Endothelial cell of umbilical vein (primary cell): ENCODE measurements around the gene KCNMA1. TPM values are rescaled to one million over a fixed set of nuclear protein-coding genes. Genes with fewer than 3 reads are reported as not detected.

ENCODE experiments used
- BruUV-seq: library from RNA; stranded (reverse); fragments of 400-500 nt; replicated peaks from 2 replicates; lab custom pipeline; 2021; lab: Mats Ljungman, UMichigan
- CTCF ChIA-PET: fragments of 300-600, 350-600 bp; sonication (Branson Sonifier 250); formaldehyde crosslinking; loops from one replicate; lab custom pipeline; 2021; ENCODE audit warnings: antibody characterized with exemption, inconsistent platforms; lab: Charles Lee
- POLR2A ChIA-PET: fragments of 300-600, 350-600 bp; sonication (Branson Sonifier 250); formaldehyde crosslinking; loops from one replicate; lab custom pipeline; 2021; ENCODE audit warnings: antibody characterized with exemption, inconsistent platforms; lab: Charles Lee
- DNase-seq: peaks from one replicate; pipeline ENCODE4 v3.0.0-alpha.2; 2011; ENCODE audit warnings: low read depth, low spot score
- FAIRE-seq: peaks from 2 replicates; lab custom pipeline; 2011; peaks lifted over from hg19 to GRCh38; lab: Jason Lieb, UNC
- H2AFZ ChIP-seq: 2 replicates; pipeline ENCODE4 v1.6.0; 2012; ENCODE audit warnings: low read depth, low read length, control low read depth, inconsistent platforms
- H3K27ac ChIP-seq: 2 replicates; pipeline ENCODE4 v1.5.1; 2011; ENCODE audit warnings: low read depth, mild to moderate bottlenecking, control low read depth, low read length, moderate library complexity; ENCODE audit not compliant: insufficient read depth
- H3K27me3 ChIP-seq, 2 experiments: 2 replicates each; pipeline versions ENCODE4 v1.6.0 to v1.6.1; 2011; ENCODE audit warnings: low read length in 2 of 2, mixed read lengths in 1 of 2; ENCODE audit not compliant: control insufficient read depth in 2 of 2, insufficient read depth in 2 of 2
- H3K36me3 ChIP-seq, 2 experiments: 2 replicates in 1 of 2; 3 replicates in 1 of 2; pipeline ENCODE4 v1.5.1; 2011; ENCODE audit warnings: low read length in 2 of 2, mild to moderate bottlenecking in 1 of 2, moderate library complexity in 1 of 2; ENCODE audit not compliant: control insufficient read depth in 2 of 2, insufficient read depth in 2 of 2; ENCODE audit errors: extremely low read depth in 1 of 2
- H3K4me1 ChIP-seq: 3 replicates; pipeline ENCODE4 v1.5.1; 2011; ENCODE audit warnings: mild to moderate bottlenecking, low read length; ENCODE audit not compliant: control insufficient read depth, insufficient read depth; ENCODE audit errors: extremely low read depth
- H3K4me2 ChIP-seq: 2 replicates; pipeline ENCODE4 v1.6.1; 2011; ENCODE audit warnings: low read length, control low read depth, mixed read lengths; ENCODE audit not compliant: insufficient read depth
- H3K4me3 ChIP-seq, 3 experiments: fragments of 200-600 bp in 1 of 3; sonication (generic), shearing (Covaris generic) in 1 of 3; replicated peaks in 1 of 3; 2 replicates each; pipeline ENCODE4 v1.5.1; 2011 to 2016; ENCODE audit warnings: control low read depth in 3 of 3, low read length in 3 of 3, mild to moderate bottlenecking in 2 of 3, inconsistent platforms in 1 of 3, low read depth in 1 of 3, moderate library complexity in 1 of 3; ENCODE audit not compliant: insufficient read depth in 1 of 3
- H3K79me2 ChIP-seq: 2 replicates; pipeline ENCODE4 v1.6.0; 2012; ENCODE audit warnings: low read length, inconsistent platforms; ENCODE audit not compliant: control insufficient read depth, insufficient read depth
- H3K9ac ChIP-seq: replicated peaks from 2 replicates; pipeline ENCODE3; 2011; ENCODE audit warnings: low read length, control low read depth; ENCODE audit not compliant: insufficient read depth; ENCODE audit errors: extremely low read depth
- H3K9me1 ChIP-seq: replicated peaks from 3 replicates; pipeline ENCODE4 v1.6.0; 2011; ENCODE audit warnings: mild to moderate bottlenecking, low read length; ENCODE audit not compliant: control insufficient read depth, insufficient read depth; ENCODE audit errors: extremely low read depth
- H3K9me3 ChIP-seq: replicated peaks from 2 replicates; pipeline ENCODE4 v1.5.1; 2012; ENCODE audit warnings: low read length, inconsistent platforms; ENCODE audit not compliant: control insufficient read depth, insufficient read depth
- H4K20me1 ChIP-seq: replicated peaks from 2 replicates; pipeline ENCODE3; 2011; ENCODE audit warnings: mild to moderate bottlenecking, low read length; ENCODE audit not compliant: control insufficient read depth, insufficient read depth; ENCODE audit errors: extremely low read depth
- CTCF ChIP-seq, 2 donors: IDR thresholded peaks; 1 replicate in 1 of 2; 2 replicates in 1 of 2; pipeline ENCODE4 v1.5.1; 2011; ENCODE audit warnings: low read length in 2 of 2, mild to moderate bottlenecking in 2 of 2, moderate library complexity in 2 of 2, control low read depth in 1 of 2, inconsistent platforms in 1 of 2, low read depth in 1 of 2; ENCODE audit not compliant: insufficient read depth in 1 of 2; ENCODE audit errors: extremely low read depth in 1 of 2
- EZH2 ChIP-seq: IDR thresholded peaks from 2 replicates; pipeline ENCODE4 v1.6.1; 2012; ENCODE audit warnings: borderline replicate concordance, low read depth, mild to moderate bottlenecking, moderate library complexity, low read length, inconsistent platforms; ENCODE audit not compliant: severe bottlenecking
- FOS ChIP-seq: IDR thresholded peaks from 2 replicates; pipeline ENCODE4 v1.6.1; 2011; ENCODE audit warnings: mild to moderate bottlenecking, low read length, moderate library complexity, borderline replicate concordance; ENCODE audit not compliant: insufficient read depth
- GATA2 ChIP-seq: IDR thresholded peaks from 2 replicates; pipeline ENCODE4 v1.7.0; 2011; ENCODE audit warnings: low read depth, mild to moderate bottlenecking, moderate library complexity, mixed read lengths, low read length; ENCODE audit not compliant: insufficient read length, insufficient read depth
- JUN ChIP-seq: IDR thresholded peaks from 2 replicates; pipeline ENCODE4 v1.6.1; 2011; ENCODE audit warnings: borderline replicate concordance, low read depth; ENCODE audit not compliant: insufficient read length, insufficient read depth
- MAX ChIP-seq: IDR thresholded peaks from 2 replicates; pipeline ENCODE4 v1.6.1; 2011; ENCODE audit not compliant: insufficient read depth, insufficient read length
- MYC ChIP-seq: IDR thresholded peaks from one replicate; pipeline ENCODE4 v1.6.1; 2011; ENCODE audit warnings: mild to moderate bottlenecking, low read depth, low read length
- POLR2A ChIP-seq: IDR thresholded peaks from 2 replicates; pipeline ENCODE4 v1.6.1; 2012; ENCODE audit warnings: low read depth, mild to moderate bottlenecking, control low read depth, low read length
- POLR2AphosphoS5 ChIP-seq: IDR thresholded peaks from 2 replicates; pipeline ENCODE4 v1.6.1; 2012; ENCODE audit warnings: low read depth, mild to moderate bottlenecking, control low read depth, low read length, moderate library complexity; ENCODE audit not compliant: insufficient read depth
- dilution Hi-C: fragments of 300-500 bp; cut with MboI; formaldehyde crosslinking; loops from one replicate; pipeline ENCODE4 v1.15.0; 2019; ENCODE audit warnings: low sequenced_read_pairs; ENCODE audit not compliant: extremely low pct_ligation_motif_present
- intact Hi-C: fragments of 100-400 bp; cut with micrococcal nuclease; formaldehyde crosslinking; loops from one replicate; pipeline ENCODE4 v1.10.0; 2022
- polyA plus RNA-seq, 4 experiments: library from polyadenylated mRNA; depleted of rRNA in 3 of 4; stranded (reverse) in 3 of 4; unstranded in 1 of 4; fragments of >200 nt; gene quantifications; 2 replicates each; pipeline versions ENCODE4 v1.2.1 to v1.2.3, GENCODE V29; 2011 to 2012; ENCODE audit warnings: missing spikeins in 1 of 4
- total RNA-seq: library from RNA; stranded (reverse); gene quantifications from 2 replicates; pipeline ENCODE4 v1.2.3, GENCODE V29; 2021

Gene KCNMA1
- total and polyA plus RNA-seq, 2 donors (not counting 3 experiments of a cell fraction or from before 2014, with no cell fraction given), result 0.10 to 0.82 TPM

GRCh38 chr10:76990561-76990960, 647.0 kb downstream of the KCNMA1 start:
- H2AFZ ChIP-seq, result no peak overlapping the region
- no peak for FAIRE-seq
- no peaks in the 10 kb centered on the region for H3K27me3 ChIP-seq
- H4K20me1 ChIP-seq, result no peaks in the 10 kb centered on the region
- no peaks in the 10 kb centered on the region for H3K9me1 ChIP-seq
- TF ChIP-seq FOS (no peak), POLR2A (no peak), POLR2AphosphoS5 (no peak), GATA2 (no peak), MYC (no peak), MAX (no peak), CTCF (IDR thresholded peaks at IDR 0.05; ENCODE audit: extremely low read depth in 1 of 2, insufficient read depth in 1 of 2, low read depth in 1 of 2, low read length in 2 of 2) (no peak), JUN (no peak), EZH2 (no peak)
- intact Hi-C loops (no loop called here), dilution Hi-C loops (no loop called here)
- CTCF ChIA-PET, result interaction anchor here (1.3 to 2.7 kb wide), 2 partner anchors 14 to 26 kb away, joined by 3 to 7 read pairs; no protein-coding TSS in a partner anchor
- no peaks in the 10 kb centered on the region for H3K36me3 ChIP-seq
- no peaks in the 10 kb centered on the region for H3K4me1 ChIP-seq
- H3K4me2 ChIP-seq, result no peak overlapping the region
- POLR2A ChIA-PET, result no interaction called here
- H3K9ac ChIP-seq, result no peak overlapping the region
- H3K4me3 ChIP-seq, result no peak overlapping the region
- H3K9me3 ChIP-seq, result no peaks in the 10 kb centered on the region
- no peaks in the 10 kb centered on the region for H3K79me2 ChIP-seq
- DNase-seq, result no peak
- no TSS peak for BruUV-seq
- H3K27ac ChIP-seq, result no peak overlapping the region
